Ishikawa (cell line): ENCODE results near the gene IL6.

Experiments
- CEBPB ChIP-seq: IDR thresholded peaks from 2 replicates; pipeline ENCODE4 v1.6.1; 2012
- CREB1 ChIP-seq: IDR thresholded peaks from 2 replicates; pipeline ENCODE4 v1.6.1; 2012; ENCODE audit warnings: low read depth
- EGR1 ChIP-seq: IDR thresholded peaks from 2 replicates; pipeline ENCODE4 v1.6.1; 2012
- EP300 ChIP-seq: IDR thresholded peaks from 2 replicates; pipeline ENCODE4 v1.6.1; 2012; ENCODE audit warnings: borderline replicate concordance
- FOXM1 ChIP-seq: IDR thresholded peaks from 2 replicates; pipeline ENCODE4 v1.6.1; 2012; ENCODE audit warnings: low read depth, borderline replicate concordance
- MAX ChIP-seq: IDR thresholded peaks from 2 replicates; pipeline ENCODE4 v1.6.1; 2012
- NFIC ChIP-seq: IDR thresholded peaks from 2 replicates; pipeline ENCODE4 v1.6.1; 2012
- RAD21 ChIP-seq: IDR thresholded peaks from 2 replicates; pipeline ENCODE4 v1.6.1; 2012; ENCODE audit warnings: low read depth
- REST ChIP-seq: IDR thresholded peaks from 2 replicates; pipeline ENCODE4 v1.6.1; 2012; ENCODE audit warnings: low read depth, mild to moderate bottlenecking
- TAF1 ChIP-seq: IDR thresholded peaks from 2 replicates; pipeline ENCODE4 v1.6.1; 2012; ENCODE audit warnings: low read depth, mild to moderate bottlenecking
- TCF12 ChIP-seq: IDR thresholded peaks from 2 replicates; pipeline ENCODE4 v1.6.1; 2012; ENCODE audit warnings: low read depth
- TEAD4 ChIP-seq: IDR thresholded peaks from 2 replicates; pipeline ENCODE4 v1.6.1; 2012
- USF1 ChIP-seq: IDR thresholded peaks from 2 replicates; pipeline ENCODE4 v1.6.1; 2012
- YY1 ChIP-seq: IDR thresholded peaks from 2 replicates; pipeline ENCODE4 v1.6.1; 2012; ENCODE audit warnings: low read depth
- ZBTB7A ChIP-seq: IDR thresholded peaks from 2 replicates; pipeline ENCODE4 v1.6.1; 2012; ENCODE audit warnings: low read depth

IL6 gene

GRCh38 chr7:22765609-22766008 is 38.6 kb downstream of the IL6 start:
- TF ChIP-seq MAX = no peak
- TF ChIP-seq NFIC = no peak
- no peak for TF ChIP-seq USF1
- no peak for TF ChIP-seq TEAD4
- TF ChIP-seq EGR1 = no peak
- TF ChIP-seq YY1 = no peak
- TF ChIP-seq TAF1 = no peak
- TF ChIP-seq ZBTB7A = no peak
- no peak for TF ChIP-seq CEBPB

- TF ChIP-seq USF1 (no peak), REST (no peak), EGR1 (no peak), NFIC (no peak), ZBTB7A (no peak), CREB1 (no peak), YY1 (no peak), TAF1 (no peak), CEBPB (no peak), TCF12 (no peak), TEAD4 (no peak), MAX (no peak), EP300 (no peak), FOXM1 (no peak)
Measured at GRCh38 chr7:22771194-22771871, 44.3 kb downstream of the IL6 start.

- TF ChIP-seq ZBTB7A (no peak), RAD21 (no peak), YY1 (no peak), CEBPB (no peak)
Measured at GRCh38 chr7:22771872-22772228, 44.9 kb downstream of the IL6 start.

- TF ChIP-seq MAX (no peak), TAF1 (no peak), USF1 (no peak), TCF12 (no peak), YY1 (no peak), NFIC (no peak), TEAD4 (no peak), RAD21 (no peak), CREB1 (no peak), EP300 (no peak), CEBPB (no peak), FOXM1 (no peak), EGR1 (no peak)
Measured at GRCh38 chr7:22772885-22773284, 45.9 kb downstream of the IL6 start.

- TF ChIP-seq REST = no peak
- TF ChIP-seq NFIC = no peak
- no peak for TF ChIP-seq USF1
- TF ChIP-seq EP300 = no peak
- no peak for TF ChIP-seq YY1
Measured at GRCh38 chr7:22776964-22777363, 50.0 kb downstream of the IL6 start.
